Sigmoid colon (tissue), 4 donors: ENCODE data around the gene MAST4.
"Not testable (repeated sequence)": the region's sequence is repeated elsewhere in the genome, so short reads cannot be mapped to it uniquely, and the experiment has no call there.

Source experiments
- CTCF ChIP-seq, 4 experiments: fragments of 450-650 bp in 3 of 4; fragments of 200-600 bp in 1 of 4; IDR thresholded peaks; one replicate each; pipeline ENCODE4 v1.5.1; 2016 to 2019; ENCODE audit warnings: antibody characterized with exemption in 4 of 4, mild to moderate bottlenecking in 3 of 4, moderate library complexity in 2 of 4
- POLR2AphosphoS5 ChIP-seq, 4 donors: sonication (generic); formaldehyde crosslinking; IDR thresholded peaks; one replicate each; pipeline ENCODE4 v1.6.1; 2017; ENCODE audit warnings: antibody characterized with exemption in 4 of 4

GRCh38 chr5:66752668-66753067, 156.5 kb downstream of the MAST4 start:
- TF ChIP-seq CTCF, POLR2AphosphoS5 (IDR thresholded peaks at IDR 0.05): not testable (repeated sequence)
